ENCODE data around the gene DNAJB11.
"Not testable (repeated sequence)": the region's sequence is repeated elsewhere in the genome, so short reads cannot be mapped to it uniquely, and the experiment has no call there.

The DNAJB11 gene

GRCh38 chr3:186570096-186570940 is at the start of gene DNAJB11:
Gene DNAJB11, plus strand, starts transcription at chr3:186570720. Its CDS starts 178 bp downstream, at chr3:186570898.
- DNase-seq = peak; percentile 100

- DNase-seq = peak; percentile 8
Measured at GRCh38 chr3:186520957-186521842, 49.3 kb upstream of the DNAJB11 start.

DNA sequence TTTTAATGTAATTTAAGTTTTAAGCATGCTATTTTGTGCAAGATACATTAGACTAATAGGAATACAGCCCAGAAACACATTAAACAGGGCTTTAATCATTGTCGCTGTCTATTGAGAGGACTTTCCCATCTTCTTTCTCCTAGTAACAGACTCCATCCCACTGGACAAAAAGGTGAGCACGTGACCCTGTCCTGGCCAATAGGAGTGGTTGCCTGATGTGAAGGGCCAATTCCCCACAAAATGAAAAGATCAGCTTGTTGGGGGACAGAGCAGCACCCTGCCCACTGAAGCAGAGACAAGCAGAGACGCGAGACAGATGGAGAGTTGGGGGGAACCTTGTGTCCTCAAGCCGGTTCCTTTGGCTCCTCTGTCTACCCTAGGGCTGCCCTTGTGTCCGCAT is 47.5 kb upstream of the DNAJB11 start:
- no peak for DNase-seq

DNA sequence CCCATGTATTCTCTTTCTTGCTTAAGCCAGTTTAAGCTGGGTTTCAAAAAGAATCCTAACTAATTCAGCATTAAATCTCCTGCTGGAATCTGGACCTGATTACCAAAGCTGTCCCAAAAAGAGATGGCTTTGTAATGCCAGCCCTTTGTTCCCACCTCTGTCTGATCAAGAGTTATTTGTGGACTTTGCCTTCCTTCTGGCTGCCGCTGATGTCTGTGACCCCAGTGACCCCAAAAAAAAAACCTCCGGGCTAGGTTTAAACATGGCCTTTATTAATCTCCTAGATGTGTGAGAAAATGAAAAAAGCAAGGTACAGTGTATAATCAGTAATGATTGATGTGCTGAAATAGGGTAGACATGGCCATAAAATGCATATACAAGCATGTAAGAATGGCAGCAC is 47.1 kb upstream of the DNAJB11 start:
- no peak for DNase-seq

DNA sequence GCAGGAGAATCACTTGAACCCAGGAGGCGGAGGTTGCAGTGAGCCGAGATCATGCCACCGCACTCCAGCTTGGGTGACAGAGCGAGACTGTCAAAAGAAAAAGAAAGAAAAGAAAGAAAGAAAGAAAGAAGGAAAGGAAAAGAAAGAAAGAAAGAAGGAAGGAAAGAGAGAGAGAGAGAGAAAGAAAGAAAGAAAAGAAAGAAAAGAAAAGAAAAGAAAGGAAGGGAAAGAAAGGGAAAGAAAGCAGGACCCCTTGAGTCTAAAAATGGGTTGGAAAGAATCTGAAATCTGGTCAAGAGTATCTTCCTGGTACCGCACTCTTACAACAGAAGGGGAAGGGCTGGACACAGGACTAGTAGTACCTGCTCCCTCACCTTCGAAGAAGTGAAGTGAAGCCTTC is 45.9 kb upstream of the DNAJB11 start:
- DNase-seq = no peak

DNA sequence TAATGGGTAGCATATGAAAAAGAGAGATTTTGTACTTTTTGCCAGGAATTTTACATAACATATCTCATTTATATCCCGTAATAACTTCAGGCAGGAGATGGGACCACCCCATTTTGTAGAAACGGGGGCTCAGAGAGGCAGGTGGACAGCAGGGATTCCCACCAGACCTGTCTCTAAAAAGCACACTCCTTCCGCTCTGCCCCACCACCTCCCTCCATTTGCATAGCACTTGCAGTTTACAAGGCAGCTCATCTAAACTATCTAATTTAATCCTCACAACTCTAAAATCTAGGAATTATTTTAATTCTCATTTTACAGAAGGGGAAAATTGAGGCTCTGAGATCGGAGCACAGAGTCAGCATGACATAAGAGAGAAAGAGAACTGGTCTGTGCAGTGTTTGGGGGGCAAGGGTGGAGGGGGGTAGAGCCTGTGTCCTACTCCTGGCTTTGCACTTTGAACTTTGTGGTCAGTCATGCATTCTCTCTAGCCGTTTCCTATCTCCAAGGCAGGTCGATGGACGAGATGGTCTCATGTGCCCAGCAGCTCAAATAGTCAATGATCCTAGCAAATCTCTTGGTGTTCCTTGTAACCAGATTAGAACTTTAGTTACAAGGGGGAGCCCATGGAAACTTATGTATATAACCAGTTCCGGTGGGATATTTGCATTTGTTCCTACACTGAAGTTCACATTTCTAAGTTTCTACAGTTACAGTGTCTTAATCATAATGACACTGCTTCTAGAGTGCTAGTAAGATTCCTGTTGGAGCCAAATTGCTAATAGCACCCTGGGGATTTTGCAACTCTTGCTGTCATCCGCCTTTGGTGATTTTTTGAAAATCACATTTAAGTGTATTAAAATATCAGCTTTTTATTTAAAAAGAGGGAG is 44.9 kb upstream of the DNAJB11 start:
- DNase-seq = no peak

DNA sequence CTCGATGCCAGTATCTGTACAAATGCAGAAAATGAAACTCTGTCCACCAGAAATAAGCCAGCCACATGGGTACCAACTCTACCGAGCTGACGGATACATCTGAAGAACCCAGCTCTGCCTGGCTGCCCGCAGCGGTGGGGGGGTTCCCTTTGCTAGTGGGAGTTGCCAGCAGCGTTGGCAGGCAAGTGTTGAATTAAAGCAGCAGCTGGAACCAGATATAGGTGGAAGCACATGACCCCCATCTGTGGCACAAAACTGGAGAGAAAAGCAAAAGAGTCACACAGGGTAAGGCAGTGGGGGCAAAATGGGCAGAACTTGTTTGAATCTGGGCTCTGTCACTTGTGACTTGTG is 44.3 kb upstream of the DNAJB11 start:
- DNase-seq = no peak

GRCh38 chr3:186529201-186529999 is 41.1 kb upstream of the DNAJB11 start:
- DNase-seq = no peak

DNA sequence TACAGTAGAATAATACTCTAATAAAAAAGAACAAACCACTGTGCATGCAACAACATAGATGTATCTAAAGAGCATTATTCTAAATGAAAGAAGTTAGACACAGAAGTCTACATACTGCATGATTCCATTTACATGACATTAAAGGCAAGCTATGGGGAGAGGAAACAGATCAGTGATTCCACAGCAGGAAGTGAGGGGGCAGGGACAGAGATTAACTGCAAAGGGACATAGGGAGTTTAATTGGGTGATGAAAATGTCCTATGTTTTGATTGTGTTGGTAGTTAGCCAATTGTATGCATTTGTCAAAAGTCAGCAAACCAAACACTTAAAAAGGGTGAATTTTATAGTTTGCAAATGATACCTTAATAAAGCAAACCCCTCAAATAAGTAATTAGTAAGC is 40.1 kb upstream of the DNAJB11 start:
- no peak for DNase-seq

GRCh38 chr3:186531694-186532093 is 38.8 kb upstream of the DNAJB11 start:
- not testable (repeated sequence) for DNase-seq

- no peak for DNase-seq
Measured at GRCh38 chr3:186532598-186533072, 37.9 kb upstream of the DNAJB11 start.

DNA sequence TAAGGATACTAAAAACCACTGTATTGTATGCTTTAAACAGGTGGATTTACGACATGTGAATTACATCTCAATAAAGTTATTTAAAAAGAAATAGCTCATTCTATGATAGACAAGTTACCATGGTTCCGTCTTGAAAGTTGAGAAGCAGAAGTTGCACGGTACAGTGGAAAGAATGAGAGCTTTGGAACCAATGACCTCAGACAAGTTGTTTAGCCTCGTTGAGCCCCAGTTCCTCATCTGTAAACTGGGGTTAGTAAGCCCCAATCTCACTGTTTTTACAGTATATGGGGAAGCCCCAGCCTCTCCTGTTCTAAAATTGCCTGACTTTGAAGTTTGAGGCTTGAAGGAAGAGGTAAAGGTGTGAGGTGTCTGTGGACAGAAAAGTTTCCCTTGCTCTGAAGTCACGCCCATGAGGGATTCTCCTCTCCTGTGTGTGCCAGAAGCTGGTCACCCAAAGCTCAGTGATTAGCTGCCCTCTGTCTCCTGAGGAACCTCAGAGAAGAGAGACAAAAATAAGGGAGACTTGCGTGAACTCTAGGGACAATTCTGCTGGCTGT is 36.3 kb upstream of the DNAJB11 start:
- DNase-seq = no peak

- no peak for DNase-seq
Measured at GRCh38 chr3:186536883-186537844, 33.4 kb upstream of the DNAJB11 start.

- no peak for DNase-seq
Measured at GRCh38 chr3:186538779-186539178, 31.7 kb upstream of the DNAJB11 start.

- DNase-seq = peak; percentile 86
Measured at GRCh38 chr3:186540221-186540834, 30.2 kb upstream of the DNAJB11 start.

DNA sequence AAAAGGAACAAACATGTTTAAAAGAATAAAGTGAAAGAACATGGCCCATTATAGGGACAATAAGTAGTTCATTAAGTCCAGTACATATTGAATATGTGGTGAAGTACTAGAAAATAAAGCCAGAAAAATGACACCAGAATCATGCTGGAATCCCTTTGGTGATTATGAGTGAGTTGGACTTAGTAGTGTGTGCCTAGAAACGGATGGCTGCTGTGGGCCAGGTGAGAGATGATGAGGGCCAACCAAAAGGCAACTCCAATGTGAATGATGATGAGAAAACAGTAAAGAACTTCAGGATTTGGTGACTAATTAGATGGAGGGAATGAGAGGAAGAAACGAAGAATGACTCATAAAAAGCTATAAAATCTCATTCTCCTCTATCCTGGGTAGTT is 29.7 kb upstream of the DNAJB11 start:
- DNase-seq = no peak

- DNase-seq = no peak
Measured at GRCh38 chr3:186544281-186544680, 26.2 kb upstream of the DNAJB11 start, which contains the start of gene CRYGS. Gene CRYGS, minus strand, starts transcription at chr3:186544380. Its CDS starts 54 bp downstream, at chr3:186544326.

GRCh38 chr3:186549497-186549896 is 21.0 kb upstream of the DNAJB11 start:
- no peak for DNase-seq

DNA sequence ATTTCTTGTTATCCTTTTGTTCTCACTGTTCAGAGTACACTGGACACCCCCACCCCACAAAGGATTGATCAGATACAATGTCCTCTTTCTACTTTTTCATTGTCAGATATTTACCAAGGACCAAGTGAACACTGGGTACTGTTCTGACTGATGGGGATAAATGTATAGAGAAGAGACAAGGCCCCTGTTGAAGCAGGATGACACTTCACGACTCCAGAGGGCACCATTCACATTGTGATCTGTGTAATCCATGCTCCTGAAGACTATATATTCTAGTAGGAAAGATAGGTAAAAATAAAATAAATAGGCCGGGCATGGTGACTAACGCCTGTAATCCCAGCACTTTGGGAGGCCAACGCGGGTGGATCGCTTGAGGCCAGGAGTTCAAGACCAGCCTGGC is 19.1 kb upstream of the DNAJB11 start:
- no peak for DNase-seq

All from NCI-H345 (cell line).